ENCODE measurements around the gene RAB23. TPM values are rescaled to one million over a fixed set of nuclear protein-coding genes. Genes with fewer than 3 reads are reported as not detected.

RAB23 gene
- total and polyA plus RNA-seq, 9 of the 15 experiments (the other 6 are each of a cell fraction or from before 2014, with no cell fraction given): 3.4 to 18.0 (median 9.4) TPM

DNA sequence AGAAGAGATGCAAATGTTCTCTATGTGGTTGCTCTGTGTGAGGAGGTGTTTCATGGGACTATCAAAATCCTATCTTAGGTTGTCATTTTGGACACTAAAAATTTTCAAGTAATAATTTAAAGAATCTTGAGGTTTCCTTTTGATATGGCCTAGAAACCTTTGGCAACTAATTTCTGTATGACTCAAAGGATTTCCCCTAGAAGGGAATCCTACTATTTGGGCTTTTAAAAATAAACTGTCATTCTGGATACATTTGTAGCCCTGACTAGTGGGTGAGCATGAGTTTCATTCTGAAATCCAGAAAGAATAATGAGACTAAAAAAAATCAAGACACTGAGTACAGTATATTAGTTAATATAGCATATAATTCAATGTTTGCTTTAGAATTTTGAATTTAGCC, 25.5 kb upstream of the RAB23 start:
- Histone ChIP-seq H3K4me3 (no peak overlapping the region), H3K27me3 (ENCODE audit: control insufficient read depth in 2 of 2, insufficient read depth in 2 of 2, low read length in 2 of 2) (no peaks in the 10 kb centered on the region; a peak in 1 of 5 replicates), H3K9me3 (replicated peaks; ENCODE audit: control insufficient read depth, insufficient read depth, low read depth, low read length) (no peaks in the 10 kb centered on the region), H3K36me3 (ENCODE audit: control insufficient read depth, insufficient read depth, low read length) (no peaks in the 10 kb centered on the region), H3K9me1 (ENCODE audit: control insufficient read depth, insufficient read depth, low read length) (no peaks in the 10 kb centered on the region), H3K4me2 (ENCODE audit: insufficient read depth, low read length) (no peak overlapping the region), H3K4me1 (replicated peaks in 1 of 2; ENCODE audit: control insufficient read depth in 2 of 2, insufficient read depth in 2 of 2, low read length in 2 of 2) (no peaks in the 10 kb centered on the region), H2AFZ (ENCODE audit: low read depth, low read length) (no peak overlapping the region), H3K27ac (ENCODE audit: extremely low read depth, low read depth, low read length) (no peak overlapping the region), H3K79me2 (ENCODE audit: control insufficient read depth, insufficient read depth, low read length) (no peaks in the 10 kb centered on the region), H4K20me1 (replicated peaks; ENCODE audit: control insufficient read depth, insufficient read depth, low read length) (no peaks in the 10 kb centered on the region), H3K9ac (ENCODE audit: insufficient read depth in 1 of 2, low read depth in 2 of 2, low read length in 2 of 2) (no peak overlapping the region)
- ChIA-PET CTCF (ENCODE audit: low intra/inter-chr PET ratio) (no interaction called here), POLR2A (no interaction called here)
- TF ChIP-seq COPS2 (conservative IDR thresholded peaks at IDR 0.05): no peak
- no peak for TF ChIP-seq XRCC3 (IDR thresholded peaks at IDR 0.05)
- TF ChIP-seq ELF2 (CRISPR knock-in tag; IDR thresholded peaks at IDR 0.05): no peak
- TF ChIP-seq, protein P1, sequence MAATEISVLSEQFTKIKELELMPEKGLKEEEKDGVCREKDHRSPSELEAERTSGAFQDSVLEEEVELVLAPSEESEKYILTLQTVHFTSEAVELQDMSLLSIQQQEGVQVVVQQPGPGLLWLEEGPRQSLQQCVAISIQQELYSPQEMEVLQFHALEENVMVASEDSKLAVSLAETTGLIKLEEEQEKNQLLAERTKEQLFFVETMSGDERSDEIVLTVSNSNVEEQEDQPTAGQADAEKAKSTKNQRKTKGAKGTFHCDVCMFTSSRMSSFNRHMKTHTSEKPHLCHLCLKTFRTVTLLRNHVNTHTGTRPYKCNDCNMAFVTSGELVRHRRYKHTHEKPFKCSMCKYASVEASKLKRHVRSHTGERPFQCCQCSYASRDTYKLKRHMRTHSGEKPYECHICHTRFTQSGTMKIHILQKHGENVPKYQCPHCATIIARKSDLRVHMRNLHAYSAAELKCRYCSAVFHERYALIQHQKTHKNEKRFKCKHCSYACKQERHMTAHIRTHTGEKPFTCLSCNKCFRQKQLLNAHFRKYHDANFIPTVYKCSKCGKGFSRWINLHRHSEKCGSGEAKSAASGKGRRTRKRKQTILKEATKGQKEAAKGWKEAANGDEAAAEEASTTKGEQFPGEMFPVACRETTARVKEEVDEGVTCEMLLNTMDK (IDR thresholded peaks at IDR 0.05; ENCODE audit: borderline replicate concordance, insufficient read depth, low read depth, low read length, poor library complexity, severe bottlenecking): no peak
- intact Hi-C loops (cut with micrococcal nuclease) (no loop called here), in situ Hi-C loops (cut with MboI) (no loop called here)
- ATAC-seq (no peak), FAIRE-seq (no peak), DNase-seq (ENCODE audit: extremely low read depth in 1 of 4, low spot score in 3 of 4) (no peak)
- BruUV-seq (replicated peaks): no TSS peak

- in situ Hi-C loops (cut with MboI) (no loop called here), intact Hi-C loops (cut with micrococcal nuclease) (no loop called here)
- H4K20me1 ChIP-seq (replicated peaks; ENCODE audit: control insufficient read depth, insufficient read depth, low read length): no peaks in the 10 kb centered on the region
- no peak for FAIRE-seq
- peak overlapping the region; percentile 34 for H3K4me2 ChIP-seq (ENCODE audit: insufficient read depth, low read length)
- H3K9ac ChIP-seq (ENCODE audit: insufficient read depth in 1 of 2, low read depth in 2 of 2, low read length in 2 of 2): no peak overlapping the region
- no peaks in the 10 kb centered on the region for H3K36me3 ChIP-seq (ENCODE audit: control insufficient read depth, insufficient read depth, low read length)
- H3K27ac ChIP-seq (ENCODE audit: extremely low read depth, low read depth, low read length): no peak overlapping the region
- no peaks in the 10 kb centered on the region; a peak in 1 of 5 replicates for H3K27me3 ChIP-seq (ENCODE audit: control insufficient read depth in 2 of 2, insufficient read depth in 2 of 2, low read length in 2 of 2)
- no peak overlapping the region for H2AFZ ChIP-seq (ENCODE audit: low read depth, low read length)
- ATAC-seq: peak; percentile 55
- no peak overlapping the region for H3K4me3 ChIP-seq
- POLR2A ChIA-PET: interaction anchor here (0.6 to 1.5 kb wide), 2 partner anchors 8 to 25 kb away, joined by 3 to 6 read pairs; no protein-coding TSS in a partner anchor
- no peaks in the 10 kb centered on the region for H3K9me3 ChIP-seq (replicated peaks; ENCODE audit: control insufficient read depth, insufficient read depth, low read depth, low read length)
- H3K9me1 ChIP-seq (ENCODE audit: control insufficient read depth, insufficient read depth, low read length): no peaks in the 10 kb centered on the region
- H3K79me2 ChIP-seq (ENCODE audit: control insufficient read depth, insufficient read depth, low read length): no peaks in the 10 kb centered on the region
- no peaks in the 10 kb centered on the region for H3K4me1 ChIP-seq (replicated peaks in 1 of 2; ENCODE audit: control insufficient read depth in 2 of 2, insufficient read depth in 2 of 2, low read length in 2 of 2)
- CTCF ChIA-PET (ENCODE audit: low intra/inter-chr PET ratio): interaction anchor here (0.6 kb wide), 1 partner anchor 29 kb away, joined by 4 read pairs; no protein-coding TSS in a partner anchor
- BruUV-seq (replicated peaks): no TSS peak
- no peak for TF ChIP-seq NFE2L1 (tag; IDR thresholded peaks at IDR 0.05; ENCODE audit: borderline replicate concordance, low read depth)
- TF ChIP-seq CEBPB (tag; IDR thresholded peaks at IDR 0.05): peak; percentile 79
- no peak for TF ChIP-seq FIP1L1 (IDR thresholded peaks at IDR 0.05; ENCODE audit: low read depth, low read length, poor library complexity, severe bottlenecking)
- TF ChIP-seq WHSC1 (IDR thresholded peaks at IDR 0.05; ENCODE audit: low read length): no peak
- TF ChIP-seq SP1 (CRISPR knock-in tag; IDR thresholded peaks at IDR 0.05): no peak
- WGBS (ENCODE audit: insufficient coverage, low coverage, missing lambda C conversion rate): 16% methylated on average over 6 of the region's 6 CpGs
- DNase-seq (ENCODE audit: extremely low read depth in 1 of 4, low spot score in 3 of 4): no peak
These were observed 24.2 kb upstream of the RAB23 start for GRCh38 chr6:57246307-57246706.

All from K562 (cell line).